H9 (cell line): ENCODE results near the gene PANK2. TPM values are rescaled to one million over a fixed set of nuclear protein-coding genes. Genes with fewer than 3 reads are reported as not detected.
"Not testable (repeated sequence)": the region's sequence is repeated elsewhere in the genome, so short reads cannot be mapped to it uniquely, and the experiment has no call there.

ENCODE experiments used
- DNase-seq: peaks from one replicate; pipeline ENCODE4 v3.0.0-alpha.2; 2017
- H2AFZ ChIP-seq: one replicate; pipeline ENCODE4 v1.6.1; 2013; ENCODE audit warnings: mild to moderate bottlenecking, low read length, control low read depth, moderate library complexity
- H2AK5ac ChIP-seq: 2 replicates; pipeline ENCODE4 v1.6.1; 2013; ENCODE audit warnings: low read length, control low read depth, mixed read lengths; ENCODE audit not compliant: insufficient read length
- H2BK120ac ChIP-seq: one replicate; pipeline ENCODE4 v1.6.1; 2013; ENCODE audit warnings: low read depth, mild to moderate bottlenecking, low read length, control low read depth, inconsistent platforms; ENCODE audit not compliant: poor library complexity, severe bottlenecking
- H2BK12ac ChIP-seq: 2 replicates; pipeline ENCODE4 v1.6.1; 2013; ENCODE audit warnings: low read length, control low read depth, mixed read lengths, low read depth; ENCODE audit not compliant: insufficient read length
- H2BK15ac ChIP-seq: 2 replicates; pipeline ENCODE4 v1.6.1; 2013; ENCODE audit warnings: low read depth, low read length, control low read depth
- H2BK20ac ChIP-seq: one replicate; pipeline ENCODE4 v1.6.1; 2013; ENCODE audit warnings: low read depth, mild to moderate bottlenecking, low read length, control low read depth, inconsistent platforms; ENCODE audit not compliant: poor library complexity, severe bottlenecking
- H2BK5ac ChIP-seq: 2 replicates; pipeline ENCODE4 v1.6.1; 2013; ENCODE audit warnings: low read length, control low read depth, mixed read lengths; ENCODE audit not compliant: insufficient read length
- H3K14ac ChIP-seq: 2 replicates; pipeline ENCODE4 v1.6.1; 2013; ENCODE audit warnings: low read length, control low read depth; ENCODE audit not compliant: insufficient read depth
- H3K18ac ChIP-seq: 2 replicates; pipeline ENCODE4 v1.6.1; 2013; ENCODE audit warnings: low read depth, mild to moderate bottlenecking, mixed read lengths, low read length, control low read depth; ENCODE audit not compliant: insufficient read length
- H3K23ac ChIP-seq: 2 replicates; pipeline ENCODE4 v1.6.1; 2013; ENCODE audit warnings: low read length, control low read depth, mixed read lengths, low read depth; ENCODE audit not compliant: insufficient read length
- H3K23me2 ChIP-seq: 2 replicates; pipeline ENCODE4 v1.6.1; 2013; ENCODE audit warnings: low read depth, mild to moderate bottlenecking, mixed read lengths, low read length, control low read depth; ENCODE audit not compliant: insufficient read length, poor library complexity, severe bottlenecking
- H3K27ac ChIP-seq: 2 replicates; pipeline ENCODE4 v1.5.1; 2013; ENCODE audit warnings: low read length, control low read depth, mixed read lengths, low read depth; ENCODE audit not compliant: insufficient read length
- H3K27me3 ChIP-seq: 2 replicates; pipeline ENCODE4 v1.6.1; 2013; ENCODE audit warnings: low read length, control low read depth, inconsistent platforms; ENCODE audit not compliant: insufficient read depth
- H3K4ac ChIP-seq: 2 replicates; pipeline ENCODE4 v1.6.1; 2013; ENCODE audit warnings: low read depth, mild to moderate bottlenecking, control low read depth, inconsistent platforms, low read length, moderate library complexity
- H3K4me1 ChIP-seq: 2 replicates; pipeline ENCODE4 v1.6.1; 2013; ENCODE audit warnings: low read length, control low read depth, inconsistent platforms; ENCODE audit not compliant: insufficient read depth
- H3K4me2 ChIP-seq: 2 replicates; pipeline ENCODE4 v1.6.1; 2013; ENCODE audit warnings: low read length, control low read depth, mixed read lengths; ENCODE audit not compliant: insufficient read length, insufficient read depth
- H3K56ac ChIP-seq: 2 replicates; pipeline ENCODE4 v1.6.1; 2013; ENCODE audit warnings: low read depth, mild to moderate bottlenecking, mixed read lengths, low read length, control low read depth; ENCODE audit not compliant: insufficient read length
- H3K79me1 ChIP-seq: 2 replicates; pipeline ENCODE4 v1.6.1; 2013; ENCODE audit warnings: low read depth, mild to moderate bottlenecking, moderate library complexity, low read length, control low read depth, inconsistent platforms; ENCODE audit not compliant: insufficient read depth, poor library complexity, severe bottlenecking
- H3K79me2 ChIP-seq: 2 replicates; pipeline ENCODE4 v1.6.1; 2013; ENCODE audit warnings: low read length, control low read depth, inconsistent platforms; ENCODE audit not compliant: insufficient read depth
- H3K9ac ChIP-seq: 2 replicates; pipeline ENCODE4 v1.6.1; 2013; ENCODE audit warnings: low read length, control low read depth, mixed read lengths; ENCODE audit not compliant: insufficient read length; ENCODE audit errors: extremely low read depth
- H3K9me3 ChIP-seq: one replicate; pipeline ENCODE4 v1.6.1; 2013; ENCODE audit warnings: low read depth, low read length, inconsistent platforms; ENCODE audit not compliant: control insufficient read depth
- H3T11ph ChIP-seq: one replicate; pipeline ENCODE4 v1.6.1; 2013; ENCODE audit warnings: mild to moderate bottlenecking, low read length, control low read depth, inconsistent platforms
- H4K20me1 ChIP-seq: one replicate; pipeline ENCODE4 v1.6.1; 2013; ENCODE audit not compliant: control insufficient read depth, insufficient read length, insufficient read depth
- H4K5ac ChIP-seq: 2 replicates; pipeline ENCODE4 v1.6.1; 2013; ENCODE audit warnings: low read depth, mild to moderate bottlenecking, mixed read lengths, low read length, control low read depth; ENCODE audit not compliant: insufficient read length
- H4K8ac ChIP-seq: replicated peaks from 2 replicates; pipeline ENCODE4 v1.6.1; 2013; ENCODE audit warnings: low read length, control low read depth, mixed read lengths, low read depth; ENCODE audit not compliant: insufficient read length
- H4K91ac ChIP-seq: 2 replicates; pipeline ENCODE4 v1.6.1; 2013; ENCODE audit warnings: low read depth, mild to moderate bottlenecking, moderate library complexity, mixed read lengths, low read length, control low read depth; ENCODE audit not compliant: insufficient read length
- H3K27ac Mint-ChIP-seq, 3 experiments: 2 replicates in 2 of 3; 3 replicates in 1 of 3; pipeline ENCODE4 v1.8.0; 2020 to 2021; ENCODE audit warnings: mixed read lengths in 3 of 3, mild to moderate bottlenecking in 1 of 3, moderate library complexity in 1 of 3
- H3K27me3 Mint-ChIP-seq: 2 replicates; pipeline ENCODE4 v1.8.0; 2021; ENCODE audit warnings: low read depth, mild to moderate bottlenecking, moderate library complexity, mixed read lengths
- H3K36me3 Mint-ChIP-seq, 3 experiments: 2 replicates in 2 of 3; 3 replicates in 1 of 3; pipeline ENCODE4 v1.8.0; 2020 to 2021; ENCODE audit warnings: low read depth in 3 of 3, mixed read lengths in 3 of 3; ENCODE audit not compliant: insufficient read depth in 1 of 3
- H3K4me1 Mint-ChIP-seq, 2 experiments: 2 replicates each; pipeline ENCODE4 v1.8.0; 2020; ENCODE audit warnings: mixed read lengths in 2 of 2
- H3K4me3 Mint-ChIP-seq, 2 experiments: 2 replicates in 1 of 2; 3 replicates in 1 of 2; pipeline ENCODE4 v1.8.0; 2020 to 2021; ENCODE audit warnings: mild to moderate bottlenecking in 2 of 2, mixed read lengths in 2 of 2, moderate library complexity in 1 of 2
- H3K9me3 Mint-ChIP-seq, 2 experiments: 2 replicates in 1 of 2; 3 replicates in 1 of 2; pipeline ENCODE4 v1.8.0; 2020; ENCODE audit warnings: mild to moderate bottlenecking in 2 of 2, mixed read lengths in 2 of 2, moderate library complexity in 1 of 2
- WGBS: extraction: QIAGEN DNeasy Blood & Tissue Kit; methylation state at CpG from one replicate; pipeline ENCODE4 v1.1.7; 2013; ENCODE audit warnings: missing lambda C conversion rate, low lambda C conversion rate, mixed read lengths; ENCODE audit not compliant: insufficient read length; ENCODE audit errors: extremely low coverage; 5-methylcytosine and 5-hydroxymethylcytosine counted together
- total RNA-seq: library from RNA; stranded (reverse); gene quantifications from 2 replicates; pipeline ENCODE4 v1.2.1, GENCODE V29; 2021
- TF ChIP-seq, protein P1 (sequence below): fragments of 200-600 bp; sonication (generic); conservative IDR thresholded peaks from 3 replicates; pipeline ENCODE4 v1.8.0; 2021; ENCODE audit warnings: antibody characterized with exemption, mild to moderate bottlenecking

The PANK2 gene
- total RNA-seq, 1 experiment from 2014 or later: 65.4 TPM

DNA sequence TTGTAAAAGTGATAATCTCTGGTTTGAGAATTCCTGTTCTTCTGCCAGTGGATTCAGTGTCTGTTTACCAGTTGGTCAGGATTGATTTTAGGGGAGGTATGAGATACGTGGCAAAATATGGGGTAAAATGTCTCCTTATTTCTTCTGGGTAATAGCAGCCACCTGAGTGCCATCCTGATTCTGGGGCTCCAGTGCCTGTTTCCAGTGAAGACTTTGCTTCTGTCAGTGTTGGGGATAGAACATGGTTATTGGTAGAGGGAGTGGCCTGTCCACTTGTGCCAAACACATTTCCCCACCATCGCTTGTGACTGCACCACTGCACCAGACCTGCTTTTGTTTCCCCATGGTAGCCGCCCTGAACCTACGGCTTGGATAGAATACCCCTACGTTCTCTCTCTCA lies 15.7 kb downstream of the PANK2 start:
- no peak overlapping the region for H4K5ac ChIP-seq
- no peak overlapping the region for H2BK15ac ChIP-seq
- no CpG with 5 or more reads among the region's 5 CpGs for WGBS
- no peaks in the 10 kb centered on the region for H3K27me3 ChIP-seq
- H2BK120ac ChIP-seq: no peak overlapping the region
- no peak overlapping the region for H2BK12ac ChIP-seq
- Mint-ChIP-seq H3K9me3 (no peaks in the 10 kb centered on the region), H3K4me3 (no peak overlapping the region), H3K36me3 (peaks cover 18 to 37% (median 28%) of the 10 kb centered on the region in 3 experiments; a peak in 6 of 7 replicates), H3K27me3 (no peaks in the 10 kb centered on the region), H3K27ac (peak overlapping the region; percentile 59 to 81 (median 70); a peak in 5 of 7 replicates), H3K4me1 (peaks cover 23% of the 10 kb centered on the region in 2 experiments)
- H2BK20ac ChIP-seq: no peak overlapping the region
- no peaks in the 10 kb centered on the region for H3K79me1 ChIP-seq
- H3K9me3 ChIP-seq: no peaks in the 10 kb centered on the region
- H3K4me2 ChIP-seq: no peak overlapping the region
- H3K23me2 ChIP-seq: no peaks in the 10 kb centered on the region
- no peak for DNase-seq
- no peak overlapping the region for H4K8ac ChIP-seq
- H3K9ac ChIP-seq: no peak overlapping the region
- no peak overlapping the region for H3K4ac ChIP-seq
- H3K27ac ChIP-seq: no peak overlapping the region
- H2AK5ac ChIP-seq: no peak overlapping the region
- H4K91ac ChIP-seq: no peak overlapping the region
- H3K18ac ChIP-seq: no peak overlapping the region
- no peak overlapping the region for H3K23ac ChIP-seq
- H2AFZ ChIP-seq: no peak overlapping the region
- no peaks in the 10 kb centered on the region for H3K4me1 ChIP-seq
- no peaks in the 10 kb centered on the region for H4K20me1 ChIP-seq
- no peak overlapping the region for H3T11ph ChIP-seq
- H3K56ac ChIP-seq: no peak overlapping the region
- no peak overlapping the region for H3K14ac ChIP-seq
- peaks cover 76% of the 10 kb centered on the region for H3K79me2 ChIP-seq
- H2BK5ac ChIP-seq: no peak overlapping the region
- TF ChIP-seq, protein P1, sequence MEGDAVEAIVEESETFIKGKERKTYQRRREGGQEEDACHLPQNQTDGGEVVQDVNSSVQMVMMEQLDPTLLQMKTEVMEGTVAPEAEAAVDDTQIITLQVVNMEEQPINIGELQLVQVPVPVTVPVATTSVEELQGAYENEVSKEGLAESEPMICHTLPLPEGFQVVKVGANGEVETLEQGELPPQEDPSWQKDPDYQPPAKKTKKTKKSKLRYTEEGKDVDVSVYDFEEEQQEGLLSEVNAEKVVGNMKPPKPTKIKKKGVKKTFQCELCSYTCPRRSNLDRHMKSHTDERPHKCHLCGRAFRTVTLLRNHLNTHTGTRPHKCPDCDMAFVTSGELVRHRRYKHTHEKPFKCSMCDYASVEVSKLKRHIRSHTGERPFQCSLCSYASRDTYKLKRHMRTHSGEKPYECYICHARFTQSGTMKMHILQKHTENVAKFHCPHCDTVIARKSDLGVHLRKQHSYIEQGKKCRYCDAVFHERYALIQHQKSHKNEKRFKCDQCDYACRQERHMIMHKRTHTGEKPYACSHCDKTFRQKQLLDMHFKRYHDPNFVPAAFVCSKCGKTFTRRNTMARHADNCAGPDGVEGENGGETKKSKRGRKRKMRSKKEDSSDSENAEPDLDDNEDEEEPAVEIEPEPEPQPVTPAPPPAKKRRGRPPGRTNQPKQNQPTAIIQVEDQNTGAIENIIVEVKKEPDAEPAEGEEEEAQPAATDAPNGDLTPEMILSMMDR: no peak

DNA sequence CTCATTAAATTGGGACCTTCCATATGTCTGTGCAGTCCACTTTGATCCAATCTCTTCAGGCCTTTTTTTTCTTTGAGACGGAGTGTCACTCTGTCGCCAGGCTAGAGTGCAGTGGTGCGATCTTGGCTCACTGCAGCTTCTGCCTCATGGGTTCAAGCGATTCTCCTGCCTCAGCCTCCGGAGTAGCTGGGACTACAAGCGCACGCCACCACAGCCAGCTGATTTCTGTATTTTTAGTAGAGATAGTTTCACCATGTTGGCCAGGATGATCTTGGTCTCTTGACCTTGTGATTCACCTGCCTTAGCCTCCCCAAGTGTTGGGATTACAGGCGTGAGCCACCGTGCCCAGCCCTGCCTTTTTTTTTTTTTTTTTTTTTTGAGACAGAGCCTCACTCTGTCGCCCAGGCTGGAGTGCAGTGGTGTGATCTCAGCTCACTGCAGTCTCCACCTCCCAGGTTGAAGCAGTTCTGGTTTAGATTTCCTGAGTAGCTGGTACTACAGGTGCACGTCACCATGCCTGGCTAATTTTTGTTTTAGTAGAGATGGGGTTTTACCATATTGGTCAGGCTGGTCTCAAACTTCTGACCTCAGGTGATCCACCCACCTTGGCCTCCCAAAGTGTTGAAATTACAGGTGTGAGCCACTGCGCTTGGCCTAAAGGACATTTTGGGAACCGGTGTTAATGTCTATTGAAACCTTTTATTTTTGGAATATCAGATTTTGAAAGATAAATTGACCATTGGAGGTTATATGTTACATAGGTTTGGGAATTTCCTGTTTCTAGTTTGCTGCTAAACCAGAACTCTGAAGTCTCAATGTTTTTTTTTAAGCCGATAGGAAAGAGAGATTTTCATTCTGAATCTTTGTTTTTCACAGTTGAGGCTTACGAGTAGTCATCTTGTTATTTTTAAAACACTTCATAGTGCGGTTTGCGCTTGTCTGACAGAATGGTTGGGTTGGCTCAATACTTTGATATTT lies 17.8 kb downstream of the PANK2 start:
- not testable (repeated sequence) for H2BK15ac ChIP-seq, H2BK5ac ChIP-seq, H3K23me2 ChIP-seq, H2AK5ac ChIP-seq, H2AFZ ChIP-seq, H3K4ac ChIP-seq, H3K9me3 ChIP-seq, H3K9me3 Mint-ChIP-seq, H3K27me3 Mint-ChIP-seq, H4K91ac ChIP-seq, H2BK12ac ChIP-seq, H2BK120ac ChIP-seq, H3K4me1 ChIP-seq, H3K56ac ChIP-seq, H3T11ph ChIP-seq, H3K4me3 Mint-ChIP-seq, H3K14ac ChIP-seq, H3K27me3 ChIP-seq, H3K18ac ChIP-seq, H3K79me1 ChIP-seq, H3K23ac ChIP-seq, H3K27ac ChIP-seq, H2BK20ac ChIP-seq, H4K8ac ChIP-seq, H3K9ac ChIP-seq, H4K5ac ChIP-seq, H4K20me1 ChIP-seq, DNase-seq, H3K4me2 ChIP-seq
- Mint-ChIP-seq H3K36me3 (peaks cover 39 to 57% (median 50%) of the 10 kb centered on the region in 3 experiments; a peak in 6 of 7 replicates), H3K27ac (peak overlapping the region in 1 of 3 experiments; percentile 67; a peak in 2 of 7 replicates), H3K4me1 (peaks cover 11 to 14% of the 10 kb centered on the region in 2 experiments)
- no CpG with 5 or more reads among the region's 17 CpGs for WGBS
- H3K79me2 ChIP-seq: peaks cover 63% of the 10 kb centered on the region
